Activated CD4-positive, alpha-beta T cell treated with anti-CD3 and anti-CD28 coated beads, Interleukin-2, amount 50 U/mL, for 48 hours (primary cell): ENCODE results near the gene PCNX4.

Experiments
- DNase-seq, 2 experiments: peaks; one replicate each; pipeline ENCODE4 v3.0.0-alpha.2; 2020

The PCNX4 gene

GRCh38 chr14:60102389-60102788 is 10.7 kb downstream of the PCNX4 start:
- DNase-seq: no peak

- no peak for DNase-seq
Observed at GRCh38 chr14:60106339-60106738, 14.6 kb downstream of the PCNX4 start.

GRCh38 chr14:60107477-60107876 is 15.8 kb downstream of the PCNX4 start:
- DNase-seq: no peak

GRCh38 chr14:60111732-60112131 is 20.0 kb downstream of the PCNX4 start:
- no peak for DNase-seq

- DNase-seq: no peak
Observed at GRCh38 chr14:60114881-60115280, 23.2 kb downstream of the PCNX4 start.

- DNase-seq: no peak
Observed at GRCh38 chr14:60116181-60116580, 24.5 kb downstream of the PCNX4 start.

GRCh38 chr14:60125918-60126317 is 34.2 kb downstream of the PCNX4 start:
- no peak for DNase-seq

GRCh38 chr14:60133487-60133886 is 41.8 kb downstream of the PCNX4 start:
- no peak for DNase-seq

- no peak for DNase-seq
Observed at GRCh38 chr14:60134702-60135101, 43.0 kb downstream of the PCNX4 start.

GRCh38 chr14:60151715-60152114 is 60.0 kb downstream of the PCNX4 start:
- peak; percentile 59 to 70 for DNase-seq

GRCh38 chr14:60153991-60154390 is 62.3 kb downstream of the PCNX4 start:
- no peak for DNase-seq

- no peak for DNase-seq
Observed at GRCh38 chr14:60154671-60155070, 62.9 kb downstream of the PCNX4 start.

- DNase-seq: no peak
Observed at GRCh38 chr14:60160422-60160821, 68.7 kb downstream of the PCNX4 start.

GRCh38 chr14:60161196-60162107 is 69.7 kb downstream of the PCNX4 start:
- no peak for DNase-seq

- no peak for DNase-seq
Observed at GRCh38 chr14:60163693-60164092, 72.0 kb downstream of the PCNX4 start.

- DNase-seq: no peak
Observed at GRCh38 chr14:60164404-60164711, 72.6 kb downstream of the PCNX4 start.

- DNase-seq: peak; percentile 72 to 77
Observed at GRCh38 chr14:60164712-60165546, 73.2 kb downstream of the PCNX4 start, which contains the start of gene DHRS7. TSS of gene DHRS7 (minus strand) at chr14:60165398. CDS start at chr14:60165309, 89 bp downstream.

- no peak for DNase-seq
Observed at GRCh38 chr14:60165547-60165876, 73.8 kb downstream of the PCNX4 start.

- no peak for DNase-seq
Observed at GRCh38 chr14:60166142-60166541, 74.4 kb downstream of the PCNX4 start.

- DNase-seq: no peak
Observed at GRCh38 chr14:60169722-60170121, 78.0 kb downstream of the PCNX4 start.

GRCh38 chr14:60170948-60171347 is 79.2 kb downstream of the PCNX4 start:
- DNase-seq: no peak

GRCh38 chr14:60171690-60172089 is 80.0 kb downstream of the PCNX4 start:
- DNase-seq: no peak

GRCh38 chr14:60174352-60175254 is 82.9 kb downstream of the PCNX4 start:
- no peak for DNase-seq
